Activated gamma-delta T cell (primary cell): ENCODE data around the gene IL36G.

Experiments used
- DNase-seq: peaks from one replicate; lab custom pipeline; 2025; lab: John Stamatoyannopoulos, UW

IL36G gene

GRCh38 chr2:112972423-112973086, 5.3 kb upstream of the IL36G start:
- DNase-seq, result no peak

GRCh38 chr2:112973156-112973555, 4.7 kb upstream of the IL36G start:
- DNase-seq, result no peak

DNA sequence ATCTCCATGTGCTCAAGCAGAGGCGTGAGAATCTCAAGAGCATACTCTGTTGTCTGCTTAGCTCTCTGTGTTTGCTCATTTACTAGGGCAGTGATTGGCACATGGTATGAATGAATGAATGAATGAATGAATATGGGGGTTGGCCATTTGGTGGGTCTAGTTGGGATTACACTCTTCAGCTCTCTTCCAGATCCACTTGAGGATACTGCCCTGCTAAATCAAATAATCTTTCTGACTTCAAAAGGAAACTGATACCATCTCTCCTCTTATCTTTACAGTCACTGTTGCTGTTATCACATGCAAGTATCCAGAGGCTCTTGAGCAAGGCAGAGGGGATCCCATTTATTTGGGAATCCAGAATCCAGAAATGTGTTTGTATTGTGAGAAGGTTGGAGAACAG, 1.9 kb downstream of the IL36G start:
- DNase-seq, result no peak

GRCh38 chr2:112980537-112980936, 2.7 kb downstream of the IL36G start:
- no peak for DNase-seq

DNA sequence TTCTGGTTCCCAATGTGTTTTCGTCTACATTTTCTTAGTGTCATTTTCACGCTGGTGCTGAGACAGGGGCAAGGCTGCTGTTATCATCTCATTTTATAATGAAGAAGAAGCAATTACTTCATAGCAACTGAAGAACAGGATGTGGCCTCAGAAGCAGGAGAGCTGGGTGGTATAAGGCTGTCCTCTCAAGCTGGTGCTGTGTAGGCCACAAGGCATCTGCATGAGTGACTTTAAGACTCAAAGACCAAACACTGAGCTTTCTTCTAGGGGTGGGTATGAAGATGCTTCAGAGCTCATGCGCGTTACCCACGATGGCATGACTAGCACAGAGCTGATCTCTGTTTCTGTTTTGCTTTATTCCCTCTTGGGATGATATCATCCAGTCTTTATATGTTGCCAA, 7.3 kb downstream of the IL36G start:
- no peak for DNase-seq

GRCh38 chr2:112989611-112990010, 11.8 kb downstream of the IL36G start:
- DNase-seq, result no peak

- DNase-seq, result no peak
Observed at GRCh38 chr2:112993831-112994230, 16.0 kb downstream of the IL36G start.

DNA sequence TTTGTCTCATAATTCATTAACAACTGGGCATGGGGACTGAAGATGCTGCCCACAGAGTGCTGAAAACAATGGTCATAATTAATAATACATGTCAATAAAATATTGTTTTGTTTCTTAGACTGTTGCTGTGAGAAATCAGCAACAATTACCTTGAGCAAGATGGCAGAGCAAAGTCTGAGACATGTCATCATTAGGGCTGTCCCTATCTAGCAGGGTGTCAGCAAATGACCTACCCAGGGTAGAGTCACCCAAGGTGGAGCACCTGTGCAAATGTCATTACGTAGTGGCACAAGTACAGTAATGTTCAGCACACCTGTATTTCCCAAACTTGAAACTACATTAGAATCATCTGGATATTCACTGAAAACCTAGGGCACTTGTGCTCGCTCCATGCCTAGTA, 16.8 kb downstream of the IL36G start:
- DNase-seq, result no peak

- no peak for DNase-seq
Observed at GRCh38 chr2:112995346-112995920, 17.6 kb downstream of the IL36G start.

DNA sequence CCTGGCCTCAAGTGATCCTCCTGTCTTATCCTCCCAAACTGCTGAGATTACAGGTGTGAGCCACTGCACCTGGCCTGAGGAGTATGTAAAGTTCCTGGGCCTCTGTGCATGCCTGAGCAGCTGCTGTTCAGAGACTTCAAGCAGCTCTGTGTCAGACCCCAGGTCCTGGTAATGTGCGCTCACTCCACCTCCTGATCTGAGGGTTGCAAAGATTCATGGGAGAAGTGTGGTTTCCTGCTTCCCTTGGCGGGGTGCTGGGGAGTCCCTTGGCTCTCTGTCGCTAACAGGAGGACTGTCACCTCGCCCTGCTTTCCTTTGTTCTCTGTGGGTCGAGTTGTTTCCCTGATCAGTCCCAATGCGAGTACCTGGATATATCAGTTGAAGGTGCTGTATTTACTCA, 18.8 kb downstream of the IL36G start:
- no peak for DNase-seq

DNA sequence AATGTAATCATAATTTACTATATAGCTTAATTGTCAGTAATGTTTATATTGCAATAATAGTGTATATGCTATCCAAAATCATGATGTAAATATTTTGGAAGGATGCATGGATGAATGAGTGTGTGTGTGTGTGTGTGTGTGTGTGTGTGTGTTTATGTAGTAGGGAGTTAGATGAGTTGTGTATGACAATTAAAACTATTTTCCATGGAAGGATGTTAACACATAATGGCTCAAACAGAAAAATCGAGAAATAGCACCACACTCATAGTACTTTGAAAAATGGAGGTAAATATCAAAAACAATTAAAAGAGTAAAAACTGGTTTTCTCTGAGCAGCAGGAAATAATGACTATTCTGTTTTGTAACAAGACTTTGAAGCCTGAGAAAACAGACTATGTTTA, 19.3 kb downstream of the IL36G start:
- no peak for DNase-seq

- DNase-seq, result no peak
Observed at GRCh38 chr2:113000436-113000835, 22.6 kb downstream of the IL36G start.

GRCh38 chr2:113002677-113003076, 24.9 kb downstream of the IL36G start:
- DNase-seq, result no peak

- no peak for DNase-seq
Observed at GRCh38 chr2:113005030-113005509, 27.3 kb downstream of the IL36G start, which contains the start of gene IL36A. TSS of gene IL36A (plus strand) at chr2:113005459. CDS start at chr2:113005872, 413 bp downstream.

DNA sequence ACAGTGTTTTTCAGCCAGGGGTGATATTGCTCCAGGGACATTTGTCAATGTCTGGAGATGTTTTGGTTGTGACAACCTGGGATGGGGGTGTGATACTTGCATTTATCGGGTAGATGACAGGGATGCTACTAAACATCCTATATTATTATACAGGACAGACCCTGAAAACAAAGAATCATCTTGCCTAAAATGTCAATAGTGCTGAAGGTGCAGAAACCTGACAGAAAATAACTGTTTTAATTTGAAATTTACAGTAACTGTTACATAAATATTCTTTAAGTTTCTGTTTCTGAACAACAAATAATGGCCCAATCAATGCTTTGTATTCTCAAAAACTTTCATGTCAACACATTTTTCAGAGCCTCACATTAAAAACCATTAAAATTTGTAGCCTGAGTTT, 29.4 kb downstream of the IL36G start:
- no peak for DNase-seq

DNA sequence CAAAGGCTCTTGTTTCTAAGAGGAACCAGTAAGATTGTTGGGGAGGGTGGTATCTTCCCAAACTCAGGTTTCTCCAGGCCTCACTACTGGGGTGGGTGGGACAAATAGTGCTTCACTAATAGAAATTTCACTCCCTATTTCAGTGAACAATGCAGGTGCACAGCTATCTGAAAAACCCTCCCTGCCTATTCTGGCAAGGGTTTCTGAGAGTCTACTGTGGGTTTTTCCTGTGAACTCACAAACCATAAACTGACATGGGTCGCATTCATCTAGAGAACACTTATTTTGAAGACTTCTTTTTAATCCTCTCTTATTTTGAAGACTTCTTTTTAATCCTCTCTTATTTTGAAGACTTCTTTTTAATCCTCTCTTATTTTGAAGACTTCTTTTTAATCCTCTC, 31.8 kb downstream of the IL36G start:
- DNase-seq, result no peak

DNA sequence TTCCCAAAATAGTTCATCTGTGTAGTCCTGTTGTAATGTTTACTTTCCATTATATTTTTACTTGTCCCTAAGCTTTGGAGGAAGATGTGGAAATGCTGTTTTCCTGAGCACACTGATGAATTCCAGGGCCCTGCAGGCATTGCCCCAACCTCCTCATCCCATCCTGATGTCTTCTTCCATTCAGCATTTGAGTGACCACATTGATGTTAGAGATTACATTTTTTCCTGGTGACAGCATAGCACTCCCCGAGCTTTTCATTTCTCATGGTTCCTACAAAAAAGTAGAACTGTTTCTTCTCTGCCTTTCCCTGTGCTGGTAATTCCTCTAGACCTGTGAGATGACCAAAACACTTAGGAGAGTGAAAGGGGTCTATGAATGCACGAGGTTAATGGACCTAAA, 32.3 kb downstream of the IL36G start:
- DNase-seq, result no peak

GRCh38 chr2:113011108-113011507, 33.3 kb downstream of the IL36G start:
- DNase-seq, result no peak

- DNase-seq, result no peak
Observed at GRCh38 chr2:113012436-113013335, 34.9 kb downstream of the IL36G start.

GRCh38 chr2:113013336-113013661, 35.5 kb downstream of the IL36G start:
- DNase-seq, result no peak

DNA sequence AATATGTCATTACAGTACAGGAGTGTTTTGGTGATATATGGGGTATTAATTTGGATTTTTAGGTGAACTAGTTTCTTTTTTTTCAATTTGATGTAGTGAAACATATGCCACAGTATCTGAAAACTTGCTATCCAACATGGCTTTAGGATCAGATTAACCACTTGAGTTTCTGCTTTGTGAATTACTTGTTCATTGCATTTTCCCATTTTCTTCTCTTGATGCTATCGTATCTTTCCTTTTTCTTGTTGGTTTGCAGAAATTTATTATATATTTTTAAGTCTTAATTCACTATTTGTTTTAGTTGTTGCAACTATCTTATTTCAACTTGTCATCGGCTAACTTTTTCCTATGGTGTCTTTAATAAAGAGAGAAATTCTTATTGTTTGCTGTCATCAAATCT, 36.3 kb downstream of the IL36G start:
- DNase-seq, result no peak

DNA sequence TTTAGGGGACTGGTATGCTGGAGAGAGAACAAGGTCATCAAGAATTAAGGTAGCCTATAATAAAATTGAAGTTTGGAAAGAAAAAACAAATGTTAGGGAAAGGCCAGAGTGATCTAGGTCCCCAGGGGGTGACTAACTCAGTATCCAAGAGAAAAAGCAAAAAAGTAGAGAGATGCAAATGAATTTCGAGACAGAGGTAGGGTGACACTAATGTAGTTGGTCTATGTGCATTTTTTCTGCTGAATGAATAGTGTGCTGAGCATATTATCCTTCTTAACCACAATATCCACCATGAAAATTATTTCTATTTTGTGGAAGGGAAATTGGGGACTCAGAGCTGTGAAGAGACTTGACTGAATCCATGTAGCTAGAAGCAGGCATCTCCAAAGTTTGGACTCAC, 37.2 kb downstream of the IL36G start:
- DNase-seq, result no peak

DNA sequence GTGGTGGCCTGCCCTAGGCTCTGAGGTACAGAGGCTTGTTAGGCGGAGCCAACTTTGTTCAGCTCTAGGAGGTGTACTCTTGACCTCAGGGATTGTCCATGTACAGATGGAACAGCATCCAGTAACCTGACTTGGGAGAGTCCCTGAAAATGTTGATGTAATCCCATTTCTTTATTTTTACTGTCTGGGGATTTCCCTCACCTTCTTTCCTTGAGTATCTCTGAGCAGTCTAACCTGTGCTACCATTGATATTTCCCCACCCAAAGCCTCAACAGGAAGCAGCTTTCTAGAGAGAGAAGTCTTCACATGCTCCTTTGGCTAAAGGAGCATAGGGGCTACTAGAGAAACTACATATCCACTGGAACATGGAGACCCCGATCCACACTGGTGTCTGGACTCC, 37.8 kb downstream of the IL36G start:
- no peak for DNase-seq
